MCF 10A (cell line): ENCODE data around the gene GREB1L. TPM values are rescaled to one million over a fixed set of nuclear protein-coding genes. Genes with fewer than 3 reads are reported as not detected.
"Not testable (repeated sequence)": the region's sequence is repeated elsewhere in the genome, so short reads cannot be mapped to it uniquely, and the experiment has no call there.

Experiments
- BruUV-seq: library from RNA; stranded (reverse); fragments of 400-500 nt; replicated peaks from 2 replicates; lab custom pipeline; 2021; lab: Mats Ljungman, UMichigan
- CTCF ChIA-PET: fragments of 300-600 bp; sonication (Branson Sonifier 250); formaldehyde crosslinking; extraction: SDS; loops from one replicate; lab custom pipeline; 2021; ENCODE audit warnings: antibody characterized with exemption, inconsistent platforms; lab: Yijun Ruan, JAX
- POLR2A ChIA-PET: fragments of 300-600, 350-650 bp; sonication (Branson Sonifier 250); formaldehyde crosslinking; extraction: SDS; loops from one replicate; lab custom pipeline; 2020; ENCODE audit warnings: antibody characterized with exemption, inconsistent platforms; lab: Yijun Ruan, JAX
- DNase-seq: peaks from one replicate; pipeline ENCODE4 v3.0.0-alpha.2; 2018; ENCODE audit not compliant: unreplicated experiment
- H3K27ac Mint-ChIP-seq: one replicate; pipeline ENCODE4 v1.8.0; 2022; ENCODE audit warnings: mild to moderate bottlenecking, low read depth, mixed read lengths; ENCODE audit not compliant: unreplicated experiment
- H3K27me3 Mint-ChIP-seq: one replicate; pipeline ENCODE4 v1.8.0; 2022; ENCODE audit warnings: mixed read lengths; ENCODE audit not compliant: insufficient read depth, unreplicated experiment
- H3K36me3 Mint-ChIP-seq: one replicate; pipeline ENCODE4 v1.8.0; 2022; ENCODE audit warnings: mild to moderate bottlenecking, moderate library complexity, mixed read lengths; ENCODE audit not compliant: insufficient read depth, unreplicated experiment
- H3K4me1 Mint-ChIP-seq: one replicate; pipeline ENCODE4 v1.8.0; 2022; ENCODE audit warnings: mixed read lengths; ENCODE audit not compliant: insufficient read depth, unreplicated experiment
- H3K4me3 Mint-ChIP-seq: one replicate; pipeline ENCODE4 v1.8.0; 2022; ENCODE audit warnings: mild to moderate bottlenecking, moderate library complexity, mixed read lengths; ENCODE audit not compliant: unreplicated experiment
- H3K9me3 Mint-ChIP-seq: one replicate; pipeline ENCODE4 v1.8.0; 2022; ENCODE audit warnings: mixed read lengths; ENCODE audit not compliant: unreplicated experiment
- intact Hi-C: fragments of 100-400 bp; cut with micrococcal nuclease; formaldehyde crosslinking; loops from 2 replicates; pipeline ENCODE4 v1.14.1; 2022
- total RNA-seq: library from RNA; stranded (reverse); gene quantifications from 2 replicates; pipeline ENCODE4 v1.2.3, GENCODE V29; 2022
- TF ChIP-seq, protein P1 (sequence below): fragments of 200-600 bp; IDR thresholded peaks from one replicate; pipeline ENCODE4 v1.8.0; 2022; ENCODE audit warnings: antibody characterized with exemption, mild to moderate bottlenecking; ENCODE audit not compliant: unreplicated experiment

Gene GREB1L
- total RNA-seq, 1 experiment from 2014 or later = 9.4 TPM

DNA sequence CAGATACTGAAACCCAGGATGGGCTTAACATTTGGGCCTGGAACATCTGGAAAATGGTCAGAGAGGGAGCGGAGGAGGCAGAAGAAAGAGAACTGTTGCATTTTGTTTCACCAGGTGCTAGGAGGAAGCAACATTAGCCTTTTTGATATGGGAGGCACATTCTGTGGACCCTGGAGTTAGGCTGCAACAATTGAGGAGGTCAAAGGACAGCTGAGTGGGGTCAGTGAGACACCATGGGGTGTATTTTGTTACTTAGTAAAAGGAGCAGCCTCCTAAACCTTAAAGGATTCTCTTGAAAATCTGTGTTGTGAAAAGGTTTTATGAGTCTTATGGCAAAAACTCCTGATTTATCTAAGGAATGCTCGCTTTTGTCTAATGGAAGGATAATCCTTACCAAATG, 124.9 kb downstream of the GREB1L start:
- Mint-ChIP-seq H3K9me3 (no peaks in the 10 kb centered on the region), H3K27me3 (no peaks in the 10 kb centered on the region), H3K4me1 (no peaks in the 10 kb centered on the region), H3K27ac (no peak overlapping the region), H3K36me3 (no peaks in the 10 kb centered on the region), H3K4me3 (no peak overlapping the region)
- POLR2A ChIA-PET = no interaction called here
- CTCF ChIA-PET = no interaction called here
- TF ChIP-seq, protein P1, sequence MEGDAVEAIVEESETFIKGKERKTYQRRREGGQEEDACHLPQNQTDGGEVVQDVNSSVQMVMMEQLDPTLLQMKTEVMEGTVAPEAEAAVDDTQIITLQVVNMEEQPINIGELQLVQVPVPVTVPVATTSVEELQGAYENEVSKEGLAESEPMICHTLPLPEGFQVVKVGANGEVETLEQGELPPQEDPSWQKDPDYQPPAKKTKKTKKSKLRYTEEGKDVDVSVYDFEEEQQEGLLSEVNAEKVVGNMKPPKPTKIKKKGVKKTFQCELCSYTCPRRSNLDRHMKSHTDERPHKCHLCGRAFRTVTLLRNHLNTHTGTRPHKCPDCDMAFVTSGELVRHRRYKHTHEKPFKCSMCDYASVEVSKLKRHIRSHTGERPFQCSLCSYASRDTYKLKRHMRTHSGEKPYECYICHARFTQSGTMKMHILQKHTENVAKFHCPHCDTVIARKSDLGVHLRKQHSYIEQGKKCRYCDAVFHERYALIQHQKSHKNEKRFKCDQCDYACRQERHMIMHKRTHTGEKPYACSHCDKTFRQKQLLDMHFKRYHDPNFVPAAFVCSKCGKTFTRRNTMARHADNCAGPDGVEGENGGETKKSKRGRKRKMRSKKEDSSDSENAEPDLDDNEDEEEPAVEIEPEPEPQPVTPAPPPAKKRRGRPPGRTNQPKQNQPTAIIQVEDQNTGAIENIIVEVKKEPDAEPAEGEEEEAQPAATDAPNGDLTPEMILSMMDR = no peak
- intact Hi-C loops = no loop called here
- BruUV-seq = no TSS peak
- no peak for DNase-seq

DNA sequence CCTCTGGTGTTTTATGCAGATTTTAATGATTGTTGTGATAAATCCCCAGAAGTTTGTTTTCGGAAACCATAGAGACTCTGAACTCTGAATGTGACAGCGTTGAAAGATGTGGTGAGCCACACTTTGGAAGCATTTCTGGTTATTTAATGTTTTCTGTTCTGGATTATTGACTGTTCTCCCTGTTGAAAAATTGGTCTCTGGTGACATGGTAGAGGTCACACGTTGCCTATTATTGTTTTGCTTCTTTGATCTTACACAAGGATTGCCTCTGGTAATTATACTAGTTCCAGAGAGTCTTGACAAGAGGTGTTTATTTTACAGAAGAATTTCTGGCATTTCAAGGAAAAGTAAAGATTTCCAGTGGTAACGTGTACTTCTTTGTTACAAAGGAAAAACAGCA, 127.1 kb downstream of the GREB1L start:
- CTCF ChIA-PET = no interaction called here
- intact Hi-C loops = no loop called here
- Mint-ChIP-seq H3K27me3 (no peaks in the 10 kb centered on the region), H3K9me3 (no peaks in the 10 kb centered on the region), H3K4me3 (no peak overlapping the region), H3K4me1 (no peaks in the 10 kb centered on the region), H3K36me3 (no peaks in the 10 kb centered on the region), H3K27ac (no peak overlapping the region)
- DNase-seq = no peak
- TF ChIP-seq, protein P1 = no peak
- POLR2A ChIA-PET = no interaction called here
- BruUV-seq = no TSS peak

DNA sequence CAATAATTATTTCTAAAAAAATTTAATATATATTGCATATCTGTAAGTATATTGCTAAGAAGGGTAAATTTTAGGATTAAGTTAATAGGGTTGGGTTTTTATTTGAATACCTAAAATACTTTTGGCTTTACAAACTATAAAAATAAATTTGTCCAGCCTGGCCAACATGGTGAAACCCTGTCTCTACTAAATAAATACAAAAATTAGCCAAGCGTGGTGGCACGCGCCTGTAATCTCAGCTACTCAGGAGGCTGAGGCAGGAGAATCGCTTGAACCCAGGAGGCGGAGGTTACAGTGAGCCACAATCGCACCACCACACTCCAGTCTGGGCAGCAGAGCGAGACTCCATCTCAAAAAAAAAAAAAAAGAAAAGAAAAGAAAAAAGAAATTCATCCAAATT, 127.6 kb downstream of the GREB1L start:
- H3K36me3 Mint-ChIP-seq, H3K27me3 Mint-ChIP-seq, BruUV-seq, POLR2A ChIA-PET, intact Hi-C loops, H3K9me3 Mint-ChIP-seq, H3K4me1 Mint-ChIP-seq, H3K4me3 Mint-ChIP-seq, DNase-seq, H3K27ac Mint-ChIP-seq: not testable (repeated sequence)
- CTCF ChIA-PET = interaction anchor here (1.0 kb wide), 1 partner anchor 168 kb away, joined by 5 read pairs; no protein-coding TSS in a partner anchor

DNA sequence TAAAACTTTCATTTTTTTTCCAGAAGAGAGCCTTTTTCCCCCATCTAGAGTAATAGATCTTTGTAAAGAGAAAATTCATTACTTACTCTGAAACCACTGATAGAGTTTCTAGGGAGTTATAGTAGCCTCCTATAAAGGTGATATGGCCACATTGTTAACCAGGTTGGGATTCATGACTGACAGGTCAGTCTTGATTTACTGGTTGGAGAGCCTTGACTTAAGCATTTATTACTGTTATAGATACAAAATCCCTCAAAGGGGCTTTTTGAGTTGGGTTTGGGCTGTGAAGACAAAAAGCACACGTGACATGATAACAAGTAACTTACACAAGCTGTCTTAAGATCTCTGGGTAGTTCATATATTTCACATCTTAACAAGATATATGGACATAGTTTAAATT, 141.0 kb downstream of the GREB1L start:
- no peak overlapping the region for H3K27ac Mint-ChIP-seq
- no peak overlapping the region for H3K4me3 Mint-ChIP-seq
- H3K4me1 Mint-ChIP-seq = no peaks in the 10 kb centered on the region
- no peaks in the 10 kb centered on the region for H3K27me3 Mint-ChIP-seq
- no peaks in the 10 kb centered on the region for H3K9me3 Mint-ChIP-seq
- no peaks in the 10 kb centered on the region for H3K36me3 Mint-ChIP-seq
- TF ChIP-seq, protein P1 = no peak
- no peak for DNase-seq
- ChIA-PET POLR2A (interaction anchor here (0.6 kb wide), 1 partner anchor 63 kb away, joined by 3 read pairs; no protein-coding TSS in a partner anchor), CTCF (no interaction called here)
- intact Hi-C loops = no loop called here
- BruUV-seq = no TSS peak
